ENCODE results near the gene AUTS2.

GRCh38 chr7:69635555-69636185 lies 37.4 kb downstream of the AUTS2 start:
- TF ChIP-seq REST (IDR thresholded peaks at IDR 0.05; ENCODE audit: borderline replicate concordance) (no peak), CTCF (IDR thresholded peaks at IDR 0.05; ENCODE audit: poor library complexity, severe bottlenecking) (no peak), POLR2AphosphoS5 (IDR thresholded peaks at IDR 0.05) (no peak), EZH2 (IDR thresholded peaks at IDR 0.05; ENCODE audit: borderline replicate concordance, insufficient read depth, low read length, poor library complexity, severe bottlenecking) (no peak), MXI1 (conservative IDR thresholded peaks at IDR 0.05; ENCODE audit: poor library complexity, severe bottlenecking) (no peak), TAF1 (IDR thresholded peaks at IDR 0.05; ENCODE audit: low read depth) (no peak), RAD21 (conservative IDR thresholded peaks at IDR 0.05) (no peak)
